Stimulated activated CD8-positive, alpha-beta memory T cell treated with anti-CD3 and anti-CD28 coated beads, Interleukin-4, amount 100 ng/mL, for 24 hours (primary cell): ENCODE data around the gene MGAT4B.
A peak's percentile ranks its signal among the peaks of the same experiment; 100 is the strongest.

Experiments
- DNase-seq: peaks from one replicate; pipeline ENCODE4 v3.0.0-alpha.2; 2020; ENCODE audit warnings: low read depth

The MGAT4B gene

DNA sequence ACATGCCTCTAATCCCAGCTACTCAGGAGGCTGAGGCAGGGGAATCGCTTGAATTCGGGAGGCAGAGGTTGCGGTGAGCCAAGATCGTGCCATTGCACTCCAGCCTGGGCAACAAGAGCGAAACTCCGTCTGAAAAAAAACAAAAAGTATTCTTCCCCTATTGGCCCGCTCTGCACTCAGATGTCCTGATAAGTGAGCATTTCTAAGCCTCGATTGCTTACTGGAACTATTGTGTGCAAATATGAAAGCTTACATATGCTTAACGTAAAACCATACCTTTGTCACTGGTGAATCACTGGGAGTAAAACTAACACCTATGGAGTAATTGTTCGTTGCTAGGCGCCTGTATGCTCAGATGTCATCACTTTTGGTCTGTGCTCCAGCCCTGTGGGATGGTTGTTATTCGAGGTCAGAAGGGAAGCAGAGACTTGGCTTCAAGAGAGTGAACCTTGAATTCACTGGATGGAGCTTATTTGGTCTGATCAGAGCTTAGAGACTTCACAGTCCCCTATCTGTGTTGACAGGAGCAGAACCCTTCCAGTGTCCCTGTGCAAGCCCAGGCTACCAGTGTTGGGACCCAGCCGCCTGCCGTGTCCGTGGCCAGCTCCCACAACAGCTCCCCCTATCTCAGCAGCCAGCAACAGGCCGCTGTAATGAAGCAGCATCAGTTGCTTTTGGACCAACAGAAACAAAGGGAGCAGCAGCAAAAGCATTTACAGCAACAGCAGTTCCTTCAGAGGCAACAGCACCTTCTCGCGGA, 38.2 kb downstream of the MGAT4B start:
- no peak for DNase-seq

DNA sequence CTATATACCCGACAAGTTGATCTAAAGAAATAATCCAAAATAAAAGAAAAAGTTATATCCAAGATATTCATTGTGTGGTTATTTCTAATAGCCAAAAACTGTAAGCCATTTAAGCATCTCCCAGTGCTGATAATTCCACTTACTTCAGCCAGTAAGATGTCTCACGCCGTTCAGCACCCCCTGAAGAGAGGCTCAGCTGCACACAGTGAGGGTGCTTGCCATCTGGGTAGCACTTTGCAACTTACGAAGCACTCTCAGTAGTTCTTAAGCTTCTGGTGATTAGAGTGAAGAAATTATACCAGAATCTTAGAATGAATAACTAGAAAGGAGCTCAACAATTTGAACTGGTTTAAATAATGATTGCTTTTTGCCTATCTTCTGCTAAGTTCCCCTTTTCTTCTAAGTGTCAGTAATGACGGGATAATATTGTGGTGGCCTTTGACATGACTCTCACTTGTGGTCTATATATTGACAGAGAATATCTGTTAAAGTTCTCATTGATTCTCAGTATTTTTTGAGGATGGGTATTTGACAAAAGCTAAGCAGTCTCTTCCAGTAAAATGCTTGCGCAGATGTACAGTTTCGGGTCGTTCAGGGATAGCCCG, 39.1 kb downstream of the MGAT4B start:
- no peak for DNase-seq

GRCh38 chr5:179766726-179767455, 39.8 kb downstream of the MGAT4B start:
- DNase-seq: no peak

DNA sequence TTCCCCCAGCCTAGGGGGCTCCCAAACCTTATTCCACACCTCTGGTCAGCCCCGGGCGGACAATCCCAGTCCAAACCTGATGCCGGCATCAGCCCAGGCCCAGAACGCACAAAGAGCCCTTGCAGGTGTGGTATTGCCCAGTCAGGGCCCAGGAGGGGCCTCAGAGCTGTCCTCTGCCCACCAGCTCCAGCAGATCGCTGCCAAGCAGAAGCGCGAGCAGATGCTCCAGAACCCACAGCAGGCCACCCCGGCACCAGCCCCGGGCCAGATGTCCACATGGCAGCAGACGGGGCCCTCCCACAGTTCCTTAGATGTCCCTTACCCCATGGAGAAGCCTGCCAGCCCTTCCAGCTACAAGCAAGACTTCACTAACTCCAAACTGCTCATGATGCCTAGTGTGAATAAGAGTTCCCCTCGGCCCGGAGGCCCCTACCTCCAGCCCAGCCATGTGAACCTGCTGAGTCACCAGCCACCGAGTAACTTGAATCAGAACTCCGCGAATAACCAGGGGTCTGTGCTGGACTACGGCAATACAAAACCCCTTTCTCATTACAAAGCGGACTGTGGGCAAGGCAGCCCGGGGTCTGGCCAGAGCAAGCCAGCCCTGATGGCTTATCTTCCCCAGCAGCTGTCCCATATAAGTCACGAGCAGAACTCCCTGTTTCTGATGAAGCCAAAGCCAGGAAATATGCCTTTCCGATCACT, 40.5 kb downstream of the MGAT4B start:
- DNase-seq: no peak

- no peak for DNase-seq
These were observed 41.3 kb downstream of the MGAT4B start for GRCh38 chr5:179765400-179765799.

DNA sequence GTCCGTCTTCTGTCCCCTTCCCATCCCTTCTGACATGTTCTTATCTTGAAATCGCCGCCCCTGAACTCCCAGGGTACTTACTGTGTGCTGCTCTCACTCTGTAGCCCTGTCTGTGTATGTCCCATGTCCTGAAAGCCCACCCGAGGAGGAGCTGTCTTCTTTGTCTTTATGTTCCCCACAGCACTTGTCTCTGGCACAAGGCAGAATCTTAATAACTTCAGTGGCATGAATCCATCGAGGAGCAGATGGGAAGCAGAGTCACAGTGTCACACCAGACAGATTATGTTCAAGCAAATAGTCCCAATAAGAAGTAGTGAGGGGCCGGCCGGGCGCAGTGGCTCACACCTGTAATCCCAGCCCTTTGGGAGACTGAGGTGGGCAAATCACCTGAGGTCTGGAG, 42.6 kb downstream of the MGAT4B start:
- no peak for DNase-seq

- peak; percentile 22 for DNase-seq
These were observed 43.3 kb downstream of the MGAT4B start for GRCh38 chr5:179763215-179763945.

DNA sequence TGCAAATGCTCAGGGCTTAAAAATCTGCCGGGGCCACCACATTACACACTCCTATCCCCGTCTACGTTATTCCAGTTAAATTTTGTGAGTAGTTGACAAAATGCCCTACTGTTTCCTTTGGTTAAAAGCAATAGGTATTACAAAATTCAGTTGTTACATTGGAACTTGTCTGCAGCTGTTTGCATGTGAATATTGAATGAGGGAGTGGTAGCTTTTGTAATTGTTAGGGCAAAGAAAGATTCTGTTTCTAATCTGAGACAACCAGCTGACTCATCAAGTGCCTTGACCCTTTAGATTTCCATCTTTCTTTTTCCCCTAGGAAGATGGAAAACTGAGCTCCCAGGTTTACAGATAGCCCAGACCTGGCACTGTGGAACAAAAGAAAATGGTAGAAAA, 43.9 kb downstream of the MGAT4B start:
- no peak for DNase-seq

- no peak for DNase-seq
These were observed 44.4 kb downstream of the MGAT4B start for GRCh38 chr5:179762079-179762780.

- DNase-seq: no peak
These were observed 46.8 kb downstream of the MGAT4B start for GRCh38 chr5:179759581-179760551.

DNA sequence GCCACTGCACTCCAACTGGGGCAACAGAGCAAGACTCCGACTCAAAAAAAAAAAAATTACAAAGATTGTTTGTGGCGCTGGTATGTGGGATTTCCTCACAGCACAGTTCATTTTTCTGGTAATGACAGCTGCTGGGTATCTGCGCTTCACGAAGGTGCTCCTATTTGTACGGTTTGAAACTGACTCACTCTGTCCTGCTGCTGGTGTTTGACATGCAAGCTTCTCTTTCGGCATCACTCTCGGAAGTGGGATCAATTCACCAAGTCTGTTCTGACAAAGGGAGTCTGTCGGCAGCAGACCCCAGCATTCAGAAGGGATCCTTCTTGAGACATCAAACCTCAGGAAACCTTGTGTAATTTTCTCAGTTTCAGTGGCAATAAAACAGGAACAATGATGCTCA, 47.7 kb downstream of the MGAT4B start:
- DNase-seq: no peak

DNA sequence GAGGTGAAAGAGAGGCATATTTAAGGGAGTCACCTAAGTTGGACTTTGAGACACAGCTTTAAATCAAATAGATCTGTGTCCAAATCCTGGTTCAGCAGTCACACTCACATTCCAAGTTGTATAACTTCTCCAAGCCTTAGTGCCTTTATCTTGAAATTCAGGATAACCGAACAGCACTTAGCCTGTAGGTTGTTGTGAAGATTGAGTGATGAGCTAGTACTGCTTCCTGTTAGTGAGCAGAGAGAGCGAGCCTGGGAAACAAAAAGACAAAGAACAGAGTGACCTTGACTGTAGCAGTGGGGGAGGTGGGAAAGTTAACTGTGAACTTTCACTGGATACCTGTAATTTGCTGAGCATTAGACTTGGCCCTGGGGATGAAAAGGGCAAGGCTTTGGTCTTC, 51.6 kb downstream of the MGAT4B start:
- DNase-seq: no peak

- no peak for DNase-seq
These were observed 52.7 kb downstream of the MGAT4B start for GRCh38 chr5:179753971-179754370.

DNA sequence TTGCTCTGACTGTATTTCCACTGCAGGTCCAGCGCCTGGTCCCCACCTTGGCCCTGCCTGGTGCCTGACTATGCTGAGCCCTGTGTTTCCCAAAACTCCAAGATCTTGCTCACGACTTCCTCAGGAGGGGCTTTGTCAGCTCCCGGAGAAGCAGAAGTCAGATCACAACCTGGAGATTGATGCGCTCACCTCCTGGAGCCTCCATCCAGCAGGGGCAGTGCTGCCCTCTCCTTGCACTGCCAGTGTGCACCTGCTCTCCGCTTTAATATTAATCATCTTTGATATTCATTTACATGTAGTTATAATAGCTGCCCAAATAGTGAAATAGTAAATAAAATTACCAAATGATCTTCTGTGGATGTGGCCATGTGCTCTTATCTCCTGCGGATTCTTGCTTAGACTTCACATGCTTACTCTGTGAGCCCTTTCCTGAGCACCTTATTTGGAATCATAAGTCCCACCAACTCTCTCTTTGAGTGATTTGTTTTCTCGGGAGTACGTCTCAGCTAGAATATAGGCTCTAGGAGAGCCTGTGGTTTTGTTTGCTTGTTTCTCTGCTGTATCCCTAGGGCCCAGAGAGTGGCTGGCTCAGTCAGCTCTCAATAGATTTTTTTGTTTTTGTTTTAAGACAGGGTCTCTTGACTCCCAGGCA, 56.7 kb downstream of the MGAT4B start:
- DNase-seq: no peak

GRCh38 chr5:179747811-179748210, 58.9 kb downstream of the MGAT4B start:
- DNase-seq: no peak
